Keratinocyte (primary cell): ENCODE results near the gene HEATR1.

Experiments used
- EZH2 ChIP-seq: IDR thresholded peaks from one replicate; pipeline ENCODE4 v1.6.1; 2012; ENCODE audit warnings: inconsistent platforms, mild to moderate bottlenecking, low read length, moderate library complexity
- TF ChIP-seq, protein P1 (sequence below), 3 experiments: IDR thresholded peaks in 1 of 3; conservative IDR thresholded peaks in 1 of 3; optimal IDR thresholded peaks in 1 of 3; 2 replicates in 2 of 3; 3 replicates in 1 of 3; pipeline versions ENCODE3 to v1.5.1; 2011; ENCODE audit warnings: low read length in 3 of 3, mild to moderate bottlenecking in 3 of 3, moderate library complexity in 2 of 3, control low read depth in 1 of 3, inconsistent platforms in 1 of 3; ENCODE audit not compliant: insufficient read depth in 2 of 3; ENCODE audit errors: extremely low read depth in 1 of 3

- TF ChIP-seq, protein P1, sequence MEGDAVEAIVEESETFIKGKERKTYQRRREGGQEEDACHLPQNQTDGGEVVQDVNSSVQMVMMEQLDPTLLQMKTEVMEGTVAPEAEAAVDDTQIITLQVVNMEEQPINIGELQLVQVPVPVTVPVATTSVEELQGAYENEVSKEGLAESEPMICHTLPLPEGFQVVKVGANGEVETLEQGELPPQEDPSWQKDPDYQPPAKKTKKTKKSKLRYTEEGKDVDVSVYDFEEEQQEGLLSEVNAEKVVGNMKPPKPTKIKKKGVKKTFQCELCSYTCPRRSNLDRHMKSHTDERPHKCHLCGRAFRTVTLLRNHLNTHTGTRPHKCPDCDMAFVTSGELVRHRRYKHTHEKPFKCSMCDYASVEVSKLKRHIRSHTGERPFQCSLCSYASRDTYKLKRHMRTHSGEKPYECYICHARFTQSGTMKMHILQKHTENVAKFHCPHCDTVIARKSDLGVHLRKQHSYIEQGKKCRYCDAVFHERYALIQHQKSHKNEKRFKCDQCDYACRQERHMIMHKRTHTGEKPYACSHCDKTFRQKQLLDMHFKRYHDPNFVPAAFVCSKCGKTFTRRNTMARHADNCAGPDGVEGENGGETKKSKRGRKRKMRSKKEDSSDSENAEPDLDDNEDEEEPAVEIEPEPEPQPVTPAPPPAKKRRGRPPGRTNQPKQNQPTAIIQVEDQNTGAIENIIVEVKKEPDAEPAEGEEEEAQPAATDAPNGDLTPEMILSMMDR (optimal IDR thresholded peaks at IDR 0.05 in 1 of 3, IDR thresholded peaks at IDR 0.05 in 1 of 3, conservative IDR thresholded peaks at IDR 0.05 in 1 of 3; ENCODE audit: extremely low read depth in 1 of 3, insufficient read depth in 2 of 3, low read length in 3 of 3): peak in 1 of 3 experiments; percentile 5
- TF ChIP-seq EZH2: no peak
Measured at GRCh38 chr1:236603991-236604904, at the start of gene HEATR1.
